DND-41 (cell line): Measurements from ENCODE around the gene LRRC3C.

Source experiments
- ATAC-seq: fragments of 200-7000 bp; cut with Tn5 transposase; 3 replicates; pipeline ENCODE4 v1.9.1; 2021; ENCODE audit warnings: low read depth; ENCODE audit not compliant: insufficient read depth
- DNase-seq: peaks from one replicate; pipeline ENCODE4 v3.0.0-alpha.2; 2020
- H2AFZ ChIP-seq: 2 replicates; pipeline ENCODE4 v1.6.0; 2012; ENCODE audit warnings: low read depth, low read length
- H3K27ac ChIP-seq: 2 replicates; pipeline ENCODE4 v1.5.1; 2012; ENCODE audit warnings: low read length, inconsistent platforms
- H3K27me3 ChIP-seq: fragments of 200-600 bp; sonication (generic); 2 replicates; pipeline ENCODE4 v1.6.0; 2012; ENCODE audit warnings: low read length, mild to moderate bottlenecking, inconsistent platforms; ENCODE audit not compliant: insufficient read depth, poor library complexity
- H3K36me3 ChIP-seq: 2 replicates; pipeline ENCODE4 v1.5.1; 2012; ENCODE audit warnings: low read length, inconsistent platforms; ENCODE audit not compliant: insufficient read depth
- H3K4me1 ChIP-seq: 2 replicates; pipeline ENCODE4 v1.5.1; 2012; ENCODE audit warnings: mild to moderate bottlenecking, low read length; ENCODE audit not compliant: insufficient read depth
- H3K4me2 ChIP-seq: 2 replicates; pipeline ENCODE4 v1.6.0; 2012; ENCODE audit warnings: mild to moderate bottlenecking, moderate library complexity, low read length, inconsistent platforms; ENCODE audit not compliant: insufficient read depth
- H3K4me3 ChIP-seq, 2 experiments: fragments of 200-600 bp in 1 of 2; shearing (Covaris generic) in 1 of 2; 2 replicates each; pipeline ENCODE4 v1.5.1; 2012 to 2016; ENCODE audit warnings: inconsistent platforms in 2 of 2, low read length in 2 of 2, mild to moderate bottlenecking in 2 of 2, low read depth in 1 of 2, moderate library complexity in 1 of 2
- H3K79me2 ChIP-seq: 2 replicates; pipeline ENCODE4 v1.6.0; 2012; ENCODE audit warnings: low read length, inconsistent platforms; ENCODE audit not compliant: insufficient read depth
- H3K9ac ChIP-seq: 2 replicates; pipeline ENCODE4 v1.6.0; 2012; ENCODE audit warnings: low read depth, mild to moderate bottlenecking, inconsistent platforms, low read length, moderate library complexity
- H3K9me3 ChIP-seq: 2 replicates; pipeline ENCODE4 v1.5.1; 2012; ENCODE audit warnings: low read length, moderate library complexity, mild to moderate bottlenecking, inconsistent platforms; ENCODE audit not compliant: insufficient read depth, severe bottlenecking
- H4K20me1 ChIP-seq: 2 replicates; pipeline ENCODE4 v1.6.0; 2012; ENCODE audit warnings: low read length; ENCODE audit not compliant: insufficient read depth
- CTCF ChIP-seq: IDR thresholded peaks from 2 replicates; pipeline ENCODE4 v1.5.1; 2012; ENCODE audit warnings: borderline replicate concordance, low read length, moderate library complexity, mild to moderate bottlenecking; ENCODE audit not compliant: poor library complexity, severe bottlenecking; ENCODE audit errors: extremely low read depth
- EZH2 ChIP-seq: IDR thresholded peaks from 3 replicates; pipeline ENCODE4 v1.6.1; 2012; ENCODE audit warnings: borderline replicate concordance, low read depth, mild to moderate bottlenecking, moderate library complexity, low read length, inconsistent platforms; ENCODE audit not compliant: severe bottlenecking

LRRC3C gene

GRCh38 chr17:39949028-39949427 is 21.5 kb downstream of the LRRC3C start:
- TF ChIP-seq CTCF (no peak), EZH2 (no peak)

GRCh38 chr17:39950871-39951348 is 23.4 kb downstream of the LRRC3C start:
- H3K27me3 ChIP-seq, result no peaks in the 10 kb centered on the region
- DNase-seq, result no peak
- H2AFZ ChIP-seq, result no peak overlapping the region
- no peak overlapping the region for H3K9ac ChIP-seq
- H3K4me3 ChIP-seq, result no peak overlapping the region
- peaks cover 19% of the 10 kb centered on the region for H3K4me1 ChIP-seq
- ATAC-seq, result no peak
- H3K36me3 ChIP-seq, result no peaks in the 10 kb centered on the region
- H3K27ac ChIP-seq, result no peak overlapping the region
- TF ChIP-seq CTCF (no peak), EZH2 (no peak)
- H3K9me3 ChIP-seq, result no peaks in the 10 kb centered on the region
- H4K20me1 ChIP-seq, result peaks cover 5% of the 10 kb centered on the region; the same call in 1 of the 2 replicates
- H3K4me2 ChIP-seq, result no peak overlapping the region
- H3K79me2 ChIP-seq, result no peaks in the 10 kb centered on the region

More at GRCh38 chr17:39949028-39949427, 21.5 kb downstream of the LRRC3C start:
- Histone ChIP-seq H3K9me3 (no peaks in the 10 kb centered on the region), H3K27me3 (no peaks in the 10 kb centered on the region), H3K4me2 (no peak overlapping the region), H3K4me3 (no peak overlapping the region), H3K9ac (no peak overlapping the region), H3K4me1 (peaks cover 14% of the 10 kb centered on the region), H3K27ac (no peak overlapping the region), H3K36me3 (no peaks in the 10 kb centered on the region), H4K20me1 (peaks cover 5% of the 10 kb centered on the region; the same call in 1 of the 2 replicates), H2AFZ (no peak overlapping the region), H3K79me2 (no peaks in the 10 kb centered on the region)
- ATAC-seq, result no peak
- no peak for DNase-seq

GRCh38 chr17:39951924-39952679 is 24.6 kb downstream of the LRRC3C start:
- Histone ChIP-seq H3K4me1 (peaks cover 19% of the 10 kb centered on the region), H2AFZ (peak overlapping the region; percentile 55), H4K20me1 (peaks cover 5% of the 10 kb centered on the region; the same call in 1 of the 2 replicates), H3K4me3 (peak overlapping the region in 1 of 2 experiments; percentile 56; a peak in 2 of 4 replicates), H3K9me3 (no peaks in the 10 kb centered on the region), H3K36me3 (no peaks in the 10 kb centered on the region), H3K27ac (no peak overlapping the region), H3K27me3 (no peaks in the 10 kb centered on the region), H3K4me2 (peak overlapping the region; percentile 68), H3K79me2 (no peaks in the 10 kb centered on the region), H3K9ac (peak overlapping the region; percentile 23; the same call in 1 of the 2 replicates)
- ATAC-seq, result peak; percentile 24; the same call in 1 of the 3 replicates
- TF ChIP-seq CTCF, result no peak
- TF ChIP-seq EZH2, result no peak
- no peak for DNase-seq
